Fibroblast of gingiva (primary cell): Measurements from ENCODE around the gene NEU3.

Experiments
- DNase-seq: peaks from one replicate; pipeline ENCODE4 v3.0.0-alpha.2; 2011; ENCODE audit warnings: low read depth

NEU3 gene

GRCh38 chr11:75063741-75064314 lies 75.1 kb downstream of the NEU3 start:
- DNase-seq: no peak

GRCh38 chr11:75066061-75066460 lies 77.3 kb downstream of the NEU3 start:
- DNase-seq: no peak
